Activated CD4-positive, alpha-beta T cell treated with anti-CD3 and anti-CD28 coated beads, Interleukin-2, amount 10 ng/mL, durations not matched to agents 7 days and 5 days (primary cell): ENCODE measurements around the gene EIF2S2. TPM values are rescaled to one million over a fixed set of nuclear protein-coding genes. Genes with fewer than 3 reads are reported as not detected.
"Not testable (repeated sequence)": the region's sequence is repeated elsewhere in the genome, so short reads cannot be mapped to it uniquely, and the experiment has no call there.

Source experiments
- CTCF ChIA-PET: fragments of 350-600 bp; sonication (Branson Sonifier 250); formaldehyde crosslinking; loops from one replicate; lab custom pipeline; 2021; ENCODE audit warnings: antibody characterized with exemption; lab: Charles Lee
- POLR2A ChIA-PET: fragments of 350-600 bp; sonication (Branson Sonifier 250); formaldehyde crosslinking; loops from one replicate; lab custom pipeline; 2021; ENCODE audit warnings: antibody characterized with exemption; lab: Charles Lee
- DNase-seq: peaks from one replicate; pipeline ENCODE4 v3.0.0-alpha.2; 2020
- H3K27ac Mint-ChIP-seq: one replicate; pipeline ENCODE4 v1.8.0; 2021; ENCODE audit warnings: mild to moderate bottlenecking, moderate library complexity, mixed read lengths
- H3K27me3 Mint-ChIP-seq: one replicate; pipeline ENCODE4 v1.8.0; 2021; ENCODE audit warnings: mixed read lengths
- H3K36me3 Mint-ChIP-seq: one replicate; pipeline ENCODE4 v1.8.0; 2021; ENCODE audit warnings: low read depth, mixed read lengths
- H3K4me1 Mint-ChIP-seq: one replicate; pipeline ENCODE4 v1.8.0; 2021; ENCODE audit warnings: mixed read lengths
- H3K4me3 Mint-ChIP-seq: one replicate; pipeline ENCODE4 v1.8.0; 2021; ENCODE audit warnings: mild to moderate bottlenecking, moderate library complexity, mixed read lengths
- H3K9me3 Mint-ChIP-seq: one replicate; pipeline ENCODE4 v1.8.0; 2021; ENCODE audit warnings: mixed read lengths
- total RNA-seq, 2 experiments: library from RNA; stranded (reverse); gene quantifications; one replicate each; pipeline ENCODE4 v1.2.3, GENCODE V29; 2021

The EIF2S2 gene, protein sequence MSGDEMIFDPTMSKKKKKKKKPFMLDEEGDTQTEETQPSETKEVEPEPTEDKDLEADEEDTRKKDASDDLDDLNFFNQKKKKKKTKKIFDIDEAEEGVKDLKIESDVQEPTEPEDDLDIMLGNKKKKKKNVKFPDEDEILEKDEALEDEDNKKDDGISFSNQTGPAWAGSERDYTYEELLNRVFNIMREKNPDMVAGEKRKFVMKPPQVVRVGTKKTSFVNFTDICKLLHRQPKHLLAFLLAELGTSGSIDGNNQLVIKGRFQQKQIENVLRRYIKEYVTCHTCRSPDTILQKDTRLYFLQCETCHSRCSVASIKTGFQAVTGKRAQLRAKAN
- total RNA-seq = 10 to 100 TPM; 84.7 to 92.9 TPM

DNA sequence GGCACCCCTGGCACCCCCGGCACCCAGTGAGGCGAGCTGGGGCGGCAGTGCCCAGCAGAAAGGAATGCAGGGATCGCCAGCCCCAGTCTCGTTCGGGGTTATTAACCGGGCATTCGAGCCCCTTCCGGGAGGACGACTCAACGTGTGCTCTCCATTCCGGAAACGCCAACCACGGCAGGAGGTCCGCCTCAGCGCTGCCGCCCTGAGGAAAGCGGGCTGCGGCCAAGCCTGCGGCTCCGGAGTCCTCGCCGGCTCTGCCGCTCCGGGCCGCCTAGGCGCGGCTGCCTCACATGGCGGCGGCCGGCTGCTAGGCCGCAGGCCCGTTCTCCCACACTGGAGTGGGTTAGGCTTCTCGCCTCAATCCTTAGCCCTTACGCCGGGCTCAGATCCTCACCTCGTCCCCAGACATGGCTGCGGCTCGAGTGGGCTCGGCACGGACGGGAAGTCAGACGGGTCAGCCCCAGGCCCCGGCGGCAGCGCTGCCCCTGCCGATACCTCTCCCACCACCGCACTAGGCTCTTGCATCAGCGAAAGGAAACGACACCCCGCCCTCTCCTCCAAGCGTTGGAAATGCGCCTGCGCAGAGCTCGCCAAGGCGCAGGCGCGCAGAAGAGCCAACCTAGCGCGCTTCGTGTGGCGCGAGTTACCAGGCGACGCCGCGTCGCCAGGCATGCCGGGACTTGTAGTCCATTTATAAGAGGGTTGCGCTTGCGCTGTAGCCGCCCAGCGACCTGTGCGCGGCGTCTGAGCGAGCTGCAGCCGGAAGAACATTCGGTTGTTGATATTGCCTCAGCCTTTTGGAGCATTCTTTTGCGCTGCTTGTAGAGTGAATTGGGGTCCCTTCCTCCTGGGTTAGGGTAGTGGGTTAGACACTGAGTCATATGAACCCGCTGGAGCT lies at the start of gene EIF2S2:
Gene EIF2S2, minus strand, starts transcription at position 542 of the 898 bp plus-strand sequence. Its CDS starts 133 bp downstream, at position 409.
- H3K36me3 Mint-ChIP-seq = peaks cover 38% of the 10 kb centered on the region
- H3K27me3 Mint-ChIP-seq = no peaks in the 10 kb centered on the region
- peak within 1 kb of the TSS; percentile 99 for H3K27ac Mint-ChIP-seq
- peaks cover 39% of the 10 kb centered on the region for H3K4me1 Mint-ChIP-seq
- peak within 1 kb of the TSS; percentile 86 for H3K4me3 Mint-ChIP-seq
- CTCF ChIA-PET = interaction anchor here (0.5 to 2.0 kb wide), 9 partner anchors 9 to 1729 kb away, joined by 3 to 6 read pairs (median 3); no protein-coding TSS in a partner anchor
- DNase-seq = peak; percentile 97
- no peaks in the 10 kb centered on the region for H3K9me3 Mint-ChIP-seq
- POLR2A ChIA-PET = interaction anchor here (0.5 to 1.0 kb wide), 6 partner anchors 10 to 303 kb away, joined by 3 to 6 read pairs (median 3); partner anchors contain the start of genes CHMP4B and RALY

DNA sequence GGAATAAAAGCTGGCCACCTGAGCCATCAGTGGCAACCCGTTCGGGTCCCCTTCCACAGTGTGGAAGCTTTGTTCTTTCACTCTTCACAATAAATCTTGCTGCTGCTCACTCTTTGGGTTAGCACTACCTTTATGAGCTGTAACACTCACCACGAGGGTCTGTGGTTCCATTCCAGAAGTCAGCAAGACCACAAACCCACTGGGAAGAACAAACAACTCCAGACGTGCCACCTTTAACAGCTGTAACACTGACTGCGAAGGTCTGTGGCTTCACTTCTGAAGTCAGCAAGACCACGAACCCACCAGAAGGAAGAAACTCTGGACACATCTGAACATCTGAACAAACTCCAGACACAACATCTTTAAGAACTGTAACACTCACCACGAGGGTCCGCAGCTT lies 45.7 kb upstream of the EIF2S2 start:
- H3K9me3 Mint-ChIP-seq, DNase-seq, H3K27me3 Mint-ChIP-seq, H3K36me3 Mint-ChIP-seq, POLR2A ChIA-PET, H3K27ac Mint-ChIP-seq, H3K4me3 Mint-ChIP-seq, H3K4me1 Mint-ChIP-seq: not testable (repeated sequence)
- CTCF ChIA-PET = interaction anchor here (0.6 kb wide), 2 partner anchors 91 to 1273 kb away, joined by 3 to 6 read pairs; no protein-coding TSS in a partner anchor

GRCh38 chr20:34155836-34156235 lies 43.8 kb upstream of the EIF2S2 start:
- POLR2A ChIA-PET = no interaction called here
- H3K36me3 Mint-ChIP-seq = no peaks in the 10 kb centered on the region
- peaks cover 5% of the 10 kb centered on the region for H3K27me3 Mint-ChIP-seq
- CTCF ChIA-PET = no interaction called here
- peaks cover 4% of the 10 kb centered on the region for H3K4me1 Mint-ChIP-seq
- H3K4me3 Mint-ChIP-seq = no peak overlapping the region
- H3K27ac Mint-ChIP-seq = no peak overlapping the region
- no peak for DNase-seq
- H3K9me3 Mint-ChIP-seq = no peaks in the 10 kb centered on the region

DNA sequence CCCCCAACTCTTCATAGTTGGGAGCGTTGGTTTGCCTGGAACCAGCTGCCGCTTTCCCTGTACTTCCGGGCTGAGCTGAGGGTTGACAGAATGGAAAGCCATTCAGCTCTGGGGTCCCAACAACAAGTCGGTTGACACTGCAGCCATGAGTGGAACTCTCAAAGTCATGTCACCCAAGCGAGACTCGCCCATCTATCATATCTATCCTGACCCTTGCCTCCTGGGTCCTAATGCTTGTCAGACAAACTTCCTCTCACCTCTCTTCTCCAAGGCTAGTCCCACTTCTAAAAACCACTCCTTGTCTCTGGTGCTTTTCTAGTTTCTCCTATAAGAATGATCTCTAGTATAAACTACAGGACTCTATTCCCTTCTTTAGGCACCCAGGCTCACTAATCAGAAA lies 41.1 kb upstream of the EIF2S2 start:
- H3K27me3 Mint-ChIP-seq, H3K9me3 Mint-ChIP-seq, CTCF ChIA-PET, POLR2A ChIA-PET, H3K4me1 Mint-ChIP-seq, H3K36me3 Mint-ChIP-seq, H3K27ac Mint-ChIP-seq, DNase-seq, H3K4me3 Mint-ChIP-seq: not testable (repeated sequence)

DNA sequence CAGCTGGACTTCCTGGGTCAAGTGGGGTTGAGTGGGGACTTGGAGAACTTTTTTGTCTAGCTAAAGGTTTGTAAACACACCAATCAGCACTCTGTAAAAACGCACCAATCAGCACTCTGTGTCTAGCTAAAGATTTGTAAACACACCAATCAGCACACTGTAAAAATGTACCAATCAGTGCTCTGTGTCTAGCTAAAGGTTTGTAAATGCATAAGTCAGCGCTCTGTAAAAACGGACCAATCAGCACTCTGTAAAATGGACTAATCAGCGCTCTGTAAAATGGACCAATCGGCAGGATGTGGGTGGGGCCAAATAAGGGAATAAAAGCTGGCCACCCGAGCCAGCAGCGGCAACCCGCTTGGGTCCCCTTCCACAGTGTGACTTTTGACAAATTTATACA lies 40.0 kb upstream of the EIF2S2 start:
- H3K36me3 Mint-ChIP-seq, H3K9me3 Mint-ChIP-seq, DNase-seq, POLR2A ChIA-PET, H3K4me1 Mint-ChIP-seq, H3K27me3 Mint-ChIP-seq, H3K27ac Mint-ChIP-seq, H3K4me3 Mint-ChIP-seq: not testable (repeated sequence)
- CTCF ChIA-PET = interaction anchor here (0.7 kb wide), 3 partner anchors 42 to 275 kb away, joined by 3 to 6 read pairs (median 3); no protein-coding TSS in a partner anchor

GRCh38 chr20:34150306-34151000 lies 38.4 kb upstream of the EIF2S2 start:
- no peaks in the 10 kb centered on the region for H3K4me1 Mint-ChIP-seq
- H3K27me3 Mint-ChIP-seq = peaks cover 5% of the 10 kb centered on the region
- POLR2A ChIA-PET = no interaction called here
- no peak for DNase-seq
- H3K4me3 Mint-ChIP-seq = no peak overlapping the region
- H3K27ac Mint-ChIP-seq = no peak overlapping the region
- H3K36me3 Mint-ChIP-seq = no peaks in the 10 kb centered on the region
- CTCF ChIA-PET = interaction anchor here (0.7 kb wide), 1 partner anchor 22 kb away, joined by 4 read pairs; no protein-coding TSS in a partner anchor
- H3K9me3 Mint-ChIP-seq = no peaks in the 10 kb centered on the region

GRCh38 chr20:34145280-34145819 lies 33.3 kb upstream of the EIF2S2 start:
- POLR2A ChIA-PET = no interaction called here
- Mint-ChIP-seq H3K36me3 (no peaks in the 10 kb centered on the region), H3K4me1 (no peaks in the 10 kb centered on the region), H3K9me3 (no peaks in the 10 kb centered on the region), H3K27me3 (peaks cover 12% of the 10 kb centered on the region), H3K4me3 (no peak overlapping the region), H3K27ac (no peak overlapping the region)
- CTCF ChIA-PET = no interaction called here
- no peak for DNase-seq

DNA sequence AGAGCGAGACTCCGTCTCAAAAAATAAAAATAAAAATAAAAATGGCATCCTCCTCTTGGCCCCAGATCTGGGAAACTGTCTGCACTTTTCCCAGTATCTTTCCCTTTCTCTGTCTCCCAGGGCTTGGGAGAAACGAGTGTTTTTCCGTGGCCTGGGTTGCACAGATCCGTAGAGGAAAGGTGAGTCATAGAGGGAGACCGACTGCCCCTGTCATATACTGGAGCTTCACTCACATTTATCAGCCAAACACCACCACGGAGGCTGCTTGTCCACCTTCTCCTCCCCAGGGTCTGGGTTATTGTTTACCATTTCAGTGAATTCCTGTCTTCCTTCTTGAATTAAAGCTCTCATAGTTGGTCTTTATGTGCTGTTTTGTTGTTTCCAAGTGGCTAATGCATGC lies 31.9 kb upstream of the EIF2S2 start:
- no peak for DNase-seq
- POLR2A ChIA-PET = no interaction called here
- CTCF ChIA-PET = no interaction called here
- H3K4me3 Mint-ChIP-seq = no peak overlapping the region
- no peak overlapping the region for H3K27ac Mint-ChIP-seq
- peaks cover 2% of the 10 kb centered on the region for H3K4me1 Mint-ChIP-seq
- H3K36me3 Mint-ChIP-seq = no peaks in the 10 kb centered on the region
- peaks cover 19% of the 10 kb centered on the region for H3K27me3 Mint-ChIP-seq
- no peaks in the 10 kb centered on the region for H3K9me3 Mint-ChIP-seq

DNA sequence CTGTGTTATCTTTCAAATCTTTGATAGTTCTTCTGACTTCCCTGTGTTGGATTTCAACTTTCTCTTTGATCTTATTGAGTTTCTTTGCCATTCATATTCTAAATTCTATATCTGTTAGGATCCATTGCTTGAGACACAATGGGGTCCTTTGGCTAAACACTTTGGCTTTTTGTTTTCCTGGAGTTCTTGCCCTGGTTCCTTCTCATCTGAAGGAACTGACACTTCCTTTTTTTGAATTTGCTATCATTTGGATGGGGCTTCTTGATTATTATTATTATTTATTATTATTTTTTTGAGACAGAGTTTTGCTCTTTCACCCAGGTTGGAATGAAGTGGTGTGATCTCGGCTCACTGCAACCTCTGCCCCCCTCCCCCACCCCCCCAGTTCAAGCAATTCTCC lies 30.1 kb upstream of the EIF2S2 start:
- DNase-seq = no peak
- peaks cover 19% of the 10 kb centered on the region for H3K27me3 Mint-ChIP-seq
- peaks cover 2% of the 10 kb centered on the region for H3K4me1 Mint-ChIP-seq
- H3K36me3 Mint-ChIP-seq = no peaks in the 10 kb centered on the region
- H3K9me3 Mint-ChIP-seq = no peaks in the 10 kb centered on the region
- H3K27ac Mint-ChIP-seq = no peak overlapping the region
- ChIA-PET POLR2A (no interaction called here), CTCF (interaction anchor here (0.6 to 1.0 kb wide), 2 partner anchors 12 to 20 kb away, joined by 3 read pairs; no protein-coding TSS in a partner anchor)
- no peak overlapping the region for H3K4me3 Mint-ChIP-seq

DNA sequence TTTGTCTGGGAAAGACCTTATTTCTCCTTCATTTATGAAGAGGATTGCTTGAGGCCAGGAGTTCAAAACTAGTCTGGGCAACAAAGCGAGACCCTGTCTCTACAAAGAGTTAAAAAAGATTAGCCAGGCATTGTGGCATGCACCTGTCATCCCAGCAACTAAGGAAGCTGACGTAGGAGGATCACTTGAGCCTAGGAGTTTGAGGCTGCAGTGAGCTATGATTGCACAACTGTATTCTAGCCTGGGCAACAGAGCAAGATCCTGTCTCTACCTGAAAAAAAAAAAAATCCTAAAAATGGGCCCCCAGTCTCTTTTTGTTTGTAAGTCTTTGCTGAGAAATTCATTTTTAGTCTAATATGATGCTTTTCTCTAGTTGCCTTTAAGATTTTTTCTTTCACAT lies 29.2 kb upstream of the EIF2S2 start:
- Mint-ChIP-seq H3K4me3 (no peak overlapping the region), H3K9me3 (no peaks in the 10 kb centered on the region), H3K36me3 (no peaks in the 10 kb centered on the region), H3K27me3 (peaks cover 19% of the 10 kb centered on the region), H3K4me1 (peaks cover 2% of the 10 kb centered on the region), H3K27ac (no peak overlapping the region)
- ChIA-PET CTCF (interaction anchor here (1.0 kb wide), 1 partner anchor 12 kb away, joined by 3 read pairs; no protein-coding TSS in a partner anchor), POLR2A (no interaction called here)
- no peak for DNase-seq

DNA sequence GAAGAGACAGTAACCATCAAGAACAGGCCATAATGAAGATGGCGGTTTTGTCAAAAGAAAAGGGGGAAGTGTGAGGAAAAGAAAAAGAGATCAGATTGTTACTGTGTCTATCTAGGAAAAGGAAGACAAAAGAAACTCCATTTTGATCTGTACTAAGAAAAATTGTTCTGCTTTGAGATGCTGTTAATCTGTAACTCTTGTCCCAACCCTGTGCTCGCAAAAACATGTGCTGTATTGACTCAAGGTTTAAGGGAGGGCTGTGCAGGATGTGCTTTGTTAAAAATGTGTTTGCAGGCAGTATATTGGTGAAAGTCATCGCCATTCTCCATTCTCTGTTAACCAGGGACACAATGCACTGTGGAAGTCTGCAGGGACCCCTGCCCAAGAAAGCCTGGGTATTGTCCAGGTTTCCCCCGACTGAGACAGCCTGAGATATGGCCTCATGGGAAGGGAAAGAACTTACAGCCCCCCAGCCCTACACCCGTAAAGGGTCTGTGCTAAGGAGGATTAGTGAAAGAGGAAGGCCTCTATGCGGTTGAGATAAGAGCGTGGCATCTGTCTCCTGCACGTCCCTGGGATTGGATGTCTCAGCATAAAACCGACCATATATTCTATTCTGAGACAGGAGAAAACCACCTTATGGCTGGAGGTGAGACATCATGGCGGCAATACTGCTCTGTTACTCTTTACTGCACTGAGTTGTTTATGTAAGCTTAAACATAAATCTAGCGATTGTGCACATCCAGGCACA lies 23.7 kb upstream of the EIF2S2 start:
- H3K4me1 Mint-ChIP-seq, H3K4me3 Mint-ChIP-seq, CTCF ChIA-PET, POLR2A ChIA-PET, DNase-seq, H3K27ac Mint-ChIP-seq, H3K9me3 Mint-ChIP-seq, H3K36me3 Mint-ChIP-seq: not testable (repeated sequence)
- H3K27me3 Mint-ChIP-seq = peaks cover 17% of the 10 kb centered on the region
